CD4-positive, alpha-beta T cell (primary cell): ENCODE measurements around the gene TSPAN11. TPM values are rescaled to one million over a fixed set of nuclear protein-coding genes. Genes with fewer than 3 reads are reported as not detected.

Source experiments
- ATAC-seq: fragments of 200-7000 bp; cut with Tn5 transposase; one replicate; pipeline ENCODE4 v1.10.0; 2022; ENCODE audit warnings: mild to moderate bottlenecking; ENCODE audit not compliant: poor library complexity
- CTCF ChIA-PET: fragments of 350-600 bp; sonication (Branson Sonifier 250); formaldehyde crosslinking; loops from one replicate; lab custom pipeline; 2021; ENCODE audit warnings: antibody characterized with exemption, inconsistent platforms; lab: Charles Lee
- POLR2A ChIA-PET: fragments of 350-600 bp; sonication (Branson Sonifier 250); formaldehyde crosslinking; loops from one replicate; lab custom pipeline; 2021; ENCODE audit warnings: antibody characterized with exemption, inconsistent platforms; lab: Charles Lee
- DNase-seq, 14 experiments: peaks; one replicate each; pipeline ENCODE4 v3.0.0-alpha.2; 2013 to 2020; ENCODE audit warnings: mixed read lengths in 2 of 14
- H3K27ac ChIP-seq, 2 donors: one replicate each; pipeline versions ENCODE4 v1.5.1 to v1.7.0; 2013; ENCODE audit warnings: low read length in 2 of 2, low read depth in 1 of 2, mild to moderate bottlenecking in 1 of 2
- H3K27me3 ChIP-seq, 2 experiments: 1 replicate in 1 of 2; 2 replicates in 1 of 2; pipeline versions ENCODE4 v1.6.1 to v1.7.0; 2013; ENCODE audit warnings: low read length in 2 of 2, control low read depth in 1 of 2, mild to moderate bottlenecking in 1 of 2, moderate library complexity in 1 of 2; ENCODE audit not compliant: insufficient read depth in 2 of 2, control insufficient read depth in 1 of 2
- H3K36me3 ChIP-seq: one replicate; pipeline ENCODE4 v1.6.1; 2013; ENCODE audit warnings: low read length, control low read depth; ENCODE audit not compliant: insufficient read depth
- H3K4me1 ChIP-seq: one replicate; pipeline ENCODE4 v1.6.1; 2013; ENCODE audit warnings: low read length, control low read depth; ENCODE audit not compliant: insufficient read depth
- H3K4me3 ChIP-seq: one replicate; pipeline ENCODE4 v1.5.1; 2013; ENCODE audit warnings: mild to moderate bottlenecking, low read length, moderate library complexity
- H3K9me3 ChIP-seq, 2 experiments: 1 replicate in 1 of 2; 2 replicates in 1 of 2; pipeline versions ENCODE4 v1.6.1 to v1.7.0; 2013; ENCODE audit warnings: low read length in 2 of 2, mild to moderate bottlenecking in 2 of 2, control low read depth in 1 of 2, moderate library complexity in 1 of 2; ENCODE audit not compliant: control insufficient read depth in 1 of 2, insufficient read depth in 1 of 2
- H3K27ac Mint-ChIP-seq: one replicate; pipeline ENCODE4 v1.8.0; 2020; ENCODE audit warnings: mixed read lengths
- H3K27me3 Mint-ChIP-seq: one replicate; pipeline ENCODE4 v1.8.0; 2021; ENCODE audit warnings: mixed read lengths
- H3K36me3 Mint-ChIP-seq: one replicate; pipeline ENCODE4 v1.8.0; 2021; ENCODE audit warnings: low read depth, mixed read lengths
- H3K4me1 Mint-ChIP-seq: one replicate; pipeline ENCODE4 v1.8.0; 2021; ENCODE audit warnings: low read depth, mixed read lengths
- H3K4me3 Mint-ChIP-seq: one replicate; pipeline ENCODE4 v1.8.0; 2020; ENCODE audit warnings: mild to moderate bottlenecking, mixed read lengths
- H3K9me3 Mint-ChIP-seq: one replicate; pipeline ENCODE4 v1.8.0; 2020; ENCODE audit warnings: mixed read lengths
- CTCF ChIP-seq: fragments of 200-600 bp; IDR thresholded peaks from one replicate; pipeline ENCODE4 v1.8.0; 2022; ENCODE audit warnings: antibody characterized with exemption, mild to moderate bottlenecking
- intact Hi-C, 2 experiments: fragments of 100-400 bp; cut with DNase I in 1 of 2; cut with micrococcal nuclease in 1 of 2; formaldehyde crosslinking; loops; one replicate each; pipeline versions ENCODE4 v1.15.1 to v1.9.0; 2023 to 2025; cut with DNase I, micrococcal nuclease
- total RNA-seq, 174 experiments: library from RNA in 2 of 174; stranded (reverse) in 2 of 174; gene quantifications; one replicate each; pipeline ENCODE4 v1.2.3 and lab custom pipeline; 2021 to 2026

TSPAN11 gene
- total RNA-seq, 2 experiments from 2014 or later, result not detected

DNA sequence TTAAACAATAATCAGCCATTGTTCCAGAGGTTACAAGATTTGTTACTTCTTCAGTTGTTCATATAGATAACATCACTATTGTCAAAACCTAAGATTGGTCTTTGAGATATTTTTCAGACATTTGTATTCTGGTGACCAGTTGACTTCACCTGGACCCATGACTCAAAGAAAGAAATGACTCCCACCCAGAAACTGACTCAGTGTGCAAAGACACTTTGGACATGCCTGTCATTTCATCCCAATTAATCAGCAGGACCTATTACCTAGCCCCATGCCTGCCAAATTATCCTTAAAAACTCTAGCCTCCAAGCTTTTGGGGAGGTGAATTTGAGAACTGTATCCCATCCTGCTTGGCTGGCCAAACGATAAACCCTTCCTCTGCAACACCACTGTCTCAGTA is 27.7 kb upstream of the TSPAN11 start:
- H3K27ac Mint-ChIP-seq, result no peak overlapping the region
- intact Hi-C loops, result no loop called here
- ATAC-seq, result no peak

DNA sequence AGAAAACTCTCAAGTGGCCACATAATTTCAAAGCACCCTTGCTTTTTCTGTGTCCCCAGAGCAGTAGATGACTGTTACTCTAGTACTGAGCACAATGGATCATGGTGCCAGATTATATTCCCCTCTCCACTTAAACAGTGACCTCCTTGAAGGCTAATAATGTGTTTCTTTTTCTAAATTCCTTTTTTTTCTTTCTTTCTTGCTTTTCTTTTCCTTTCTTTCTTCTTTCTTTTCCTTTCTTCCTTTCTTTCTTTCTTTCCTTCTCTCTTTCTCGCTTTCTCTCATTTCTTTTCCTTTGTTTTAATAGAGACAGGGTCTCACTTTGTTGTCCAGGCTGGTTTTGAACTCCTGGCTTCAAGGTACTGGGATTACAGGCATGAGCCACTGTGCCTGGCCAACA is 26.2 kb upstream of the TSPAN11 start:
- Histone ChIP-seq H3K36me3 (no peaks in the 10 kb centered on the region), H3K9me3 (no peaks in the 10 kb centered on the region), H3K27ac (no peak overlapping the region), H3K27me3 (peaks cover 0 to 2% of the 10 kb centered on the region in 2 experiments), H3K4me3 (no peak overlapping the region), H3K4me1 (no peaks in the 10 kb centered on the region)
- Mint-ChIP-seq H3K27me3 (peaks cover 43% of the 10 kb centered on the region), H3K9me3 (no peaks in the 10 kb centered on the region), H3K4me3 (no peak overlapping the region), H3K36me3 (no peaks in the 10 kb centered on the region), H3K4me1 (no peaks in the 10 kb centered on the region), H3K27ac (no peak overlapping the region)
- intact Hi-C loops, result no loop called here
- DNase-seq (no peak), ATAC-seq (no peak)
- ChIA-PET POLR2A (no interaction called here), CTCF (no interaction called here)
- no peak for TF ChIP-seq CTCF

More for the DNA sequence above, 27.7 kb upstream of the TSPAN11 start:
- Mint-ChIP-seq H3K36me3 (no peaks in the 10 kb centered on the region), H3K9me3 (no peaks in the 10 kb centered on the region), H3K4me3 (no peak overlapping the region), H3K4me1 (no peaks in the 10 kb centered on the region), H3K27me3 (peaks cover 43% of the 10 kb centered on the region)
- H3K36me3 ChIP-seq, result no peaks in the 10 kb centered on the region
- no peaks in the 10 kb centered on the region for H3K4me1 ChIP-seq
- peaks cover 0 to 2% of the 10 kb centered on the region in 2 experiments for H3K27me3 ChIP-seq
- H3K27ac ChIP-seq, result no peak overlapping the region
- POLR2A ChIA-PET, result no interaction called here
- TF ChIP-seq CTCF, result no peak
- CTCF ChIA-PET, result no interaction called here
- peaks cover 0 to 3% of the 10 kb centered on the region in 2 experiments for H3K9me3 ChIP-seq
- DNase-seq, result no peak
- H3K4me3 ChIP-seq, result no peak overlapping the region

DNA sequence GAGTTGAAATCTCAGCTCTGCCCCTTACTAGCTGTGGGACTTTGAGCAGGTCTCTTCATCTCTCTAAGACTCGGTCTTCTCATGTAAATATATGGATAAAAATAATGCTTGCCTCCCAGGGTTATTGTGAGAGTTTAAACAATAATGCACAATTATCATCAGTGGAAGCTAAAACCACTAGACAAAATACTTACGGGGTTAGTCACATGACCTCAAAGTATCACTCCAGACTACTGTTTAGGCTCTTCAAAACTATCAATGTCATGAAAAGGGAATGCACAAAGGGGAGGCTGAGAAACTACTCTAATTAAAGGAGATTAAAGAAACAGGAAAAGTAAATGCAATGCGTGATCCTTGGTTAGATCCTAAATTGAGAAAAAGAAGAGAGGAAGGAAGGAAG is 24.5 kb upstream of the TSPAN11 start:
- Histone ChIP-seq H3K27me3 (peaks cover 0 to 2% of the 10 kb centered on the region in 2 experiments), H3K27ac (no peak overlapping the region), H3K36me3 (no peaks in the 10 kb centered on the region), H3K4me1 (no peaks in the 10 kb centered on the region), H3K4me3 (no peak overlapping the region), H3K9me3 (no peaks in the 10 kb centered on the region)
- POLR2A ChIA-PET, result no interaction called here
- DNase-seq (no peak), ATAC-seq (no peak)
- H3K27me3 Mint-ChIP-seq, result peaks cover 32% of the 10 kb centered on the region
- CTCF ChIA-PET, result no interaction called here
- no peak overlapping the region for H3K27ac Mint-ChIP-seq
- H3K9me3 Mint-ChIP-seq, result no peaks in the 10 kb centered on the region
- intact Hi-C loops, result no loop called here
- no peaks in the 10 kb centered on the region for H3K36me3 Mint-ChIP-seq
- no peak overlapping the region for H3K4me3 Mint-ChIP-seq
- TF ChIP-seq CTCF, result no peak
- H3K4me1 Mint-ChIP-seq, result no peaks in the 10 kb centered on the region
